LNCAP (cell line): ENCODE data around the gene CNTRL.
A peak's percentile ranks its signal among the peaks of the same experiment; 100 is the strongest.

Source experiments
- TF ChIP-seq, protein P1 (sequence below): fragments of 450-650 bp; IDR thresholded peaks from 2 replicates; pipeline ENCODE4 v1.5.1; 2017; ENCODE audit warnings: mild to moderate bottlenecking

Gene CNTRL

DNA sequence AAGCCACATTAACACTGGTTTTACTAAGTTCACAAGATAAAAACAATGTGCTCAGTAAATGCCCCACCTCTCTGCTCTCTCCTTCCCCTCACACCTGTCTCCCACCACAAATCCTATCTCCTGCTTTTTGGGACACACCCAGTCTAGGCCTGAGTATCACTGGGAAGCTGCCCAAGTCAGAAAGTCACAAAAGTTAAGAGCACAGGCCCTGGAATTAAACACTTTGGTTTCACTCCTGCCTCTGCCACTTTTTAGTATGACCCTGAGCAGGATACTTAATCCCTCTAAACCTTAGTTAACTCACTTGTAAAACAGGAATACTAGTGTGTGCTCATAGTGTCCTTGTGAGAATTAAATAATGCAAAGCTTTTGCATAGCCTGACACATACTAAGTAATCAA lies 36.0 kb upstream of the CNTRL start:
- TF ChIP-seq, protein P1, sequence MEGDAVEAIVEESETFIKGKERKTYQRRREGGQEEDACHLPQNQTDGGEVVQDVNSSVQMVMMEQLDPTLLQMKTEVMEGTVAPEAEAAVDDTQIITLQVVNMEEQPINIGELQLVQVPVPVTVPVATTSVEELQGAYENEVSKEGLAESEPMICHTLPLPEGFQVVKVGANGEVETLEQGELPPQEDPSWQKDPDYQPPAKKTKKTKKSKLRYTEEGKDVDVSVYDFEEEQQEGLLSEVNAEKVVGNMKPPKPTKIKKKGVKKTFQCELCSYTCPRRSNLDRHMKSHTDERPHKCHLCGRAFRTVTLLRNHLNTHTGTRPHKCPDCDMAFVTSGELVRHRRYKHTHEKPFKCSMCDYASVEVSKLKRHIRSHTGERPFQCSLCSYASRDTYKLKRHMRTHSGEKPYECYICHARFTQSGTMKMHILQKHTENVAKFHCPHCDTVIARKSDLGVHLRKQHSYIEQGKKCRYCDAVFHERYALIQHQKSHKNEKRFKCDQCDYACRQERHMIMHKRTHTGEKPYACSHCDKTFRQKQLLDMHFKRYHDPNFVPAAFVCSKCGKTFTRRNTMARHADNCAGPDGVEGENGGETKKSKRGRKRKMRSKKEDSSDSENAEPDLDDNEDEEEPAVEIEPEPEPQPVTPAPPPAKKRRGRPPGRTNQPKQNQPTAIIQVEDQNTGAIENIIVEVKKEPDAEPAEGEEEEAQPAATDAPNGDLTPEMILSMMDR = no peak

DNA sequence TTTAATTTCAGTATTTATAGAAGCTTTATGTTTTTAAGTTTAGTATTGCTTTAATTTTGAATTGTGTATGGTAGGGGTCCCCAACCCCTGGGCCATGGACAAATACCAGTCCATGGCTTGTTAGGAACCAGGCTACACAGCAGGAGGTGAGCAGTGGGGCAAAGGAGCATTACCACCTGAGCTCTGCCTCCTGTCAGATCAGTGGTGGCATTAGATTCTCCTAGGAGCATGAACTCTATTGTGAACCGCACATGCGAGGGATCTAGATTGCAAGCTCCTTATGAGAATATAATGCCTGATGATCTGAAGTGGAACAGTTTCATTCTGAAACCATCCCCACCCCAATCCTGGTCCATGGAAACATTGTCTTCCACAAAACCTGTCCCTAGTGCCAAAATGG lies 26.6 kb upstream of the CNTRL start:
- TF ChIP-seq, protein P1 = no peak

DNA sequence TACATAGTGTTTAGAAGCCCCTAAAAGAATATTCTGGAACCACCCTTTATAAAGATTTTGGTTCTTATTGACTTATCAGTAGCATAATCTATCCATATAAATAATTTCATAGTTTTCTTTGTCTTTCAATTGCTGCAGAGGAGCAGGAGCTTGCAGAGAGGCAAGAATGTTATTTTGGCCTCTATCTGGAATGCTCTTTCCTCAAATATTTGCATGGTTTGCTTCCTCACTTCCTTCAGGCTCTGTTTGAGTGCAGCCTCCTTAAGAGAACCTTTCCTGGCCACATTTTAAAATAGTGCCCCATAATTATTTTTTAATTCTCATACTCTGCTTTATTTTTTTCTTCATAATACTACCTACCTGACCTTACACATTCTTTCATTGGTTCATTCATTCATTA lies 26.1 kb upstream of the CNTRL start:
- TF ChIP-seq, protein P1 = no peak

DNA sequence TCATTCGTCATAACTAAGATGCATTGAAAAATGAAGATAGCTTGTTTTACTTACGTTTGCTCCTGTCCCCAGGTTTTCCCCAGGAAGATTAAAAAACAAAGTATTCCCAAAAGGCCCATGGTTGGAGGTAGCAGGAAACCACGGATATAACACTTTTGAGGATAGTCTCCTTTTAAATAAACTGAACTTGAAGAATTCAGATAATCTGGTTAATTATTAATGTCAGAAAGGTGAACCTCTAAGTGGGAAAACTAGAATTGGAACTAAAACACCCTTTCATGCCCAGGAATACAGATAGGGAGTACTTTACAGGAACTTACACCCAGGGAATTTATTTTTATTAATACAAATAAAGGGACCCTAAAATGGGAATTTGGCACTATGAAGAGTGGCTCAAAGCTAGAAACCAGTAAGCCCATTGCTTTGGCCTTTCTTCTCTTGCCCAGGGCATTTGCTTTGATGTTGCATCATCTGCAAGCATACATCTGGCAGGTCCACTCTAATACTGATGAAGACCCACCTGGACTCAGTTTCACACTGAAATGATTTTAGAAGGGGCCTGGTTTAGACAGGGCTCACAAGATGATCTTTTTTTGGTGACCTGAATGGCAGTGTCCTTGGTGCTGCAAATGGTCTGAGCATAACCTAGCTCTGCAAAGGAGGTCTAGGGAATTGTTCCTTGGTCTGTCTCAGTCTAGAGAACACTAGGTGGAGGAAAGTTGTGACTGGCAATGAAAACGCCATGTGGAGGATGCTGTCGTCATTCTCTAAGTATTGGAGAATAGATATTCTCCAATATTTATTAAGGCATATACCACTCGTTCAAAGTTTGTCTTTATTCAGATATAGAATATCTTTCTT lies 24.4 kb upstream of the CNTRL start, which contains the start of gene C5:
Gene C5, minus strand, starts transcription at position 148 of the 861 bp plus-strand sequence. Its CDS starts 29 bp downstream, at position 119.
- TF ChIP-seq, protein P1 = no peak

DNA sequence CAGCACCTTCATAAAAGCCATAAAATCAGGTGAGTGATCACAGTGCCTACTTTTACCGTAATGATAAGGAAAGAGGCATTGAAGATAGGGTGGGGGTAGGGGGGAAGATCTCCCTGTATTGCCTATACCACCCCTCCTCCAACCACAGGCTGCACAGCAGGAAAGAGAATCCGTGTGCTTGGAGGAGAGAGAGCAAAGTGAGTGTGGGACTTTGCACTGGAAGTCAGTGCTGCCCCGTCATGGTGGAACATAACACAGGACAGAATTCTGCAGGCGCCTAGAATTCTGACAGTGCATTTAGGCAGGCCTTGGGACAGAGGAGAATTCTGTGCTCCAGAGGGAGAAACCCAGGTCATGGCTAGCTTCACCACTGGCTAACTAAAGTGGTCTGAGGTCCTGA lies 21.2 kb upstream of the CNTRL start:
- TF ChIP-seq, protein P1 = no peak

DNA sequence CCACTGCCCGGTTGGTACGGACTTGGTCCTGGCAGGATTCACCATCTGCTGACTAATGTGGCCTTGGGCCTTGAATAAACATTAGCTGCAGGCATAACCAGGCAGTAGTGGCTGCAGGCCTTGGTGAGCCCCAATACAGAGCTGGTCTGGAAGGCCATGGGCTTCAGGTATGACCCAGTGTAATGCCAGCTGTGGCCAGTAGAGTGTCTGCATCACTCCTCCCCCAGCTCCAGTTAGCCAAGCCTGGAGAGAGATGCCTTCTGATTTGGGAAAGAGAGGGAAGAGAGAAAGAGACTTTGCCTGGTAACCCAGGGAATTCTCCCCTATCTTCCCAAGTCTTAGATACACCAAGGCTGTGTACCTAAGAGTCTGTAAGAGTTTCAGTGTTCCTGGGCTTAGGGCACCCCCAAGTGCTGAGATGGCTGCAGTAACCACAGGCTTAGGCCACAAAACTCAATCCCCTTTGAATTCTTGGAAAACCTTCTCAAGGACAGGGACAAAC lies 19.1 kb upstream of the CNTRL start:
- TF ChIP-seq, protein P1 = peak; percentile 37

DNA sequence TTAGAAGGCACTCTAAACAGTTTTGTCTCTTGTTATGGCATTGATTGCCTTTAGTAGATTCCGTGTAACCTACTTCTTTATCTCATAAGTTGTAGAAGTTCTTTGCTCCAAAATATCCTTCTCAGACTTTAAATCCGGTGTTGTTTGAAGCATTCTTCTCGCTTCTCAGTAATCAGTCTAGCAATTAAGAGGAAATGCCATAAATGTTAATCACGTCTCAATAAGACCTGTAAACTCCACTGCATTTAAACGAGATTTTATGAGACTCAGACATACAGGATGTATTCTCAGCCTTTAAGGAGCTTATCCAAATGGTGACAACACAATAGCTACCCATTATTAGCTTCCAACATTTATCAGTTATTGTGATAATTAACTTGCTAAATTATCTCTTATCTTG lies 16.9 kb upstream of the CNTRL start:
- TF ChIP-seq, protein P1 = no peak
